NCI-H2196 treated with DMSO at 0.1 percent for 48 hours (cell line): ENCODE data around the gene MIS12.
A peak's percentile ranks its signal among the peaks of the same experiment; 100 is the strongest.

Experiments used
- DNase-seq: peaks from one replicate; lab custom pipeline; 2025; ENCODE audit not compliant: unreplicated experiment; lab: John Stamatoyannopoulos, UW

Gene MIS12, protein sequence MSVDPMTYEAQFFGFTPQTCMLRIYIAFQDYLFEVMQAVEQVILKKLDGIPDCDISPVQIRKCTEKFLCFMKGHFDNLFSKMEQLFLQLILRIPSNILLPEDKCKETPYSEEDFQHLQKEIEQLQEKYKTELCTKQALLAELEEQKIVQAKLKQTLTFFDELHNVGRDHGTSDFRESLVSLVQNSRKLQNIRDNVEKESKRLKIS

GRCh38 chr17:5486206-5487124, at the start of gene MIS12:
Gene MIS12, plus strand, starts transcription at chr17:5486566. Its CDS starts 2,297 bp downstream, at chr17:5488863.
- peak; percentile 88 for DNase-seq

GRCh38 chr17:5437721-5438317, 48.5 kb upstream of the MIS12 start:
- DNase-seq = no peak

DNA sequence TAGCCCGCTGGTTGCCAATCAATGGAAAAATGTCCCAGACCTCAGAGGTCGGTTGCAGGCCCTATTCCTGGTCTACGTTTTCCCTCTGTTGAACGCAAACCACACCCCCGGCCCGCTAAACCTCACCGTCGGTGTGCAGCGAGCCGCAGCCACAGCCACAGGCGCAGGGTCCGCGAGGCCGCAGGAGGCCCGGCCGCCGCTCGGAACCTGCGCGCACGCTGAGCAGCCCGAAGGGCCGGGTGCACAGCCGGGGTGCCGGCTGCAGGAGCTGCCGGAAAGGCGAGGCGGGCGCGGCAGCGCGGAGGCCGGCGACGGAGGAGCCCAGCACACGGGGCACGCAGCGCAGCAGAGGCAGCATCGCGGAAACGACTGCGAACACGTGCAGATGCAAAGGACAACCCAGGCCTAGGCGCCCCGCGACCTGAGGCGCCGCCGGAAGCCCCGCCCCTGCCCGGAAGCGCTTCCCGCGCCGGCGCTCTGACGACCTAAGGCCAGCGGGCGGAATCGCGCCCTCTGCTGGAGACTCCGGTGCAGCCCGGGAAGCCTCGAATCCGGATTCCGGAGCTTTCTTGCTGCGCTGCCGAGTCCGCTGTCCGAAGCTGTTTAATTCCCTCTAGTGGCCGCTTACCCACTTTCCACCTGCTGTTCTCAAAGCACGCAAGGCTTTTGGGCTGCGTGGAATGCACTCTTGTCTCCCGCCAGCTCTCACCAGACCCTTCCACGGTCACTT, 47.5 kb upstream of the MIS12 start, which contains the start of gene C1QBP:
TSS of gene C1QBP (minus strand) at position 440 of the 730 bp plus-strand sequence. CDS start at position 358, 82 bp downstream.
- peak; percentile 53 for DNase-seq

DNA sequence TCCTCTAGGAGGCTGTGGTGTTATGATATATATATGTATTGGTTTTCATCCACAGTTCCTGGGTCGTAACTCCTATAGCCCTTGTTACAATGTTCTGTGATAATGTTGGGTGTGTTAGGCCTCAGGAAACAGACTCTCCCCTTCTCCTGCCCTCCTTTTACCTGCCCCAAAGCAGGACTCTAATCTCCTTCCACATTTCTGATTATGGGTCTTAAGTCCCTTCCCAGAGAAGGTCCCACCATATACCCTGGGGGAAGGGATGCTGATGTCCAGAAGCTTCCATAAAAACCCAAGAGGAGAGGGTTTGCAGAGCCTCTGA, 47.0 kb upstream of the MIS12 start:
- DNase-seq = no peak

DNA sequence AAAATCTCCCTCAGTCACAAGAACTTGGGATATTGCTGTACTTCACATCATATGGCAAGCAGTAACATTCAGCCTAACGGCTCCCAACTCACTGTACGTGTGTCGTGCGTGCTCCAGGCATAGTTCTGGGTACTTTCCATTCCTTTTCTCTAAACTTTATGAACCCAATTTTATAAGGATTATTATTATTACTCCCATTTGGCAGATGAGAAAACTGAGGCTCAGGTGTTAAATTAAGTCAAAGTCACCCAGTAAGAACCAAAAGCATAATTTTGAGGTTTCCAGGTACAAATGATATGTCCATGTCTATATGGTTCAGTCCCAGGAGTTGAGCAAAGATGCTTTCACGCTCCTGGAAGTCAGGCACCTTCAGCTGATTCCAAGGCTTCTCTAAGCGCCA, 42.6 kb upstream of the MIS12 start:
- no peak for DNase-seq

DNA sequence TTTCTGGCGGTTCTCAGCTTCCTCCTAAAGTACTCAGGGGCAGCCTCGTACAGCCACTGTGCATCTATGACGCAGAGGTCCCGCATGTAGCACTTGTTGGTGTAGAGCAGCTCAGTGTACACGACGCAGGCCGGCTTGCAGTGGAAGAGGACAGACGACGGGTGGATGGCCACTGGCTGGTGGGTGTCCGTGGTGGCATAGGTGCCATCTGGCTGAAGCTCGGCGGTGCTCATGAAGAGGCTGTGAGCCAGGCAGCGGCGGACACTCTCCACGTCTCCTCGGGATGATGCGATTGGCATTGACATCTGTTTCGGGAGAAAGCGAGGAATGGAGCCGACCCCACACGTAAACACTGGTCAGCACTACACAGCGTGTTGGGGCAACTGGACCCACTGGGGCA, 42.2 kb upstream of the MIS12 start:
- no peak for DNase-seq

DNA sequence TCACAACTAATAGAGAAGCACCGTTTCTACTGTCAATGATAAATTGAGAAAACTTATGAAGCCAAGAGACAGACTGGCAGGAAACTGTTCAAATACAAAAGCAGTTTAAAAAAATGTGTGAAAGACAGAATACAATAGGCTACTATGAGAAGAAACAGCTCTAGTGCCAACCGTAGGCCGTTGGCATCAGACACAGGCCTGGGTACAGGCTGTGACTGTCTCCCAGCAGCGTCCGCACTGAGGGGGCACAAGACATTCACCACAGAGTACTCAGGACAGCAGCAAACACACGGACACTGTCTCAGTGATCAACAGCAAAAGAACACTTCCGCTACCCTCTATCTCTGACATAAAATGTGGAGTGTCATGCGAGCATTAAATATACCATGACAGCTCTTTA, 39.6 kb upstream of the MIS12 start:
- no peak for DNase-seq

GRCh38 chr17:5464717-5465507, 21.5 kb upstream of the MIS12 start:
- DNase-seq = no peak

DNA sequence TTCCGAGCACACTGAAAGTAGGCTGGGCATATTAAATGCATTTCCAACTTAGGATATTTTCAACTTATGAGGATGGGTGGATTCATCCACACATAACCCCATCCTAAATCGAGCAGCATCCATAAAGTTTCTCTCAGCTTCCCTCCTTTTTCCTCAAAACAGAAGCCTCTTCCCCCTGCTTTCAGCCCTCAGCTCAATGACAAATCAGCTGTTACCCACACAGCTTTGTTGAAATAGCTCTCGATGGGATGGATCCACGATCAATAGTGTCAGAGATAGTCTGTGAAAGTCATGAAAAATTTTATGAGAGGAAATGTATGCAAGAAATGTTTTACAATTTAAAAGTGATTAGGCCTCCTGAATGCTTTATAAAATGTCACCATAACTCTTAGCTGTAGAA, 20.1 kb upstream of the MIS12 start:
- no peak for DNase-seq

DNA sequence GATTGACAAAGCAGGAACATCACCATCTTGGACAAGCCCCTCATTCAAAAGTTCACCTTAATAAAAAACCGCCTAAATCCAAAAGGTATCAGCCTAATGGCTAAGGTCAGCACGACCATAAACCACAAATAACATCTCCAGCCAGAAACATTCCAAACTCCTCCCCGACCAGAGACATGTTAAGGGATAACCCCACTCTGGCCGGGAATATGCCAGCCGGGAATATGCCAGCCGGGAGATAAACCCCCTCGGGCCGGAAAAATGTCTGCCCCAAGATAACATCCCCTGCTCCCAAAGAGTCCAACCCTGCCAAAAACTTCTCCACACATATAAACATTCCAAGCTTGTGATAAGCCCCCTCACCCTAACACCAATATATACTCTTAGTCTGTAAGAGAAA, 18.9 kb upstream of the MIS12 start:
- no peak for DNase-seq

DNA sequence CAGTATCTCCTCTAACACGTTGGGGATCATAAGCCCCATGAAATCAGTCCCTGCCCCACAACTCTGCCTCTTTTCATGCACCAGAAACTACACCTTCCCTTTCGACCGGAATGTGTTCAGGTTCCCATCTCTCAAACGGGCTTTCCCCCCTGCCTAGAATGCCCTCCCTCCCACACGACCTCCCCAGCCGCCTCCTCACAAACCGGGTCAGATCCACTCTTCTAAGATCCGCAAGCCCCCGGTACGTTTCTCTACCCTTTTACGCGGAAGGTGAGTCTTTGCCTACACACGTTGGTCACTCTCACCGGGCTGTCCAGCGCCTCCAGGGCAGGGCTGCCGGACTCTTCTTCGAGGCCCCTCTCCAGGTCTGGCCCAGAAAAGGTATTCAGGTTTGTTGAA, 18.3 kb upstream of the MIS12 start:
- no peak for DNase-seq

DNA sequence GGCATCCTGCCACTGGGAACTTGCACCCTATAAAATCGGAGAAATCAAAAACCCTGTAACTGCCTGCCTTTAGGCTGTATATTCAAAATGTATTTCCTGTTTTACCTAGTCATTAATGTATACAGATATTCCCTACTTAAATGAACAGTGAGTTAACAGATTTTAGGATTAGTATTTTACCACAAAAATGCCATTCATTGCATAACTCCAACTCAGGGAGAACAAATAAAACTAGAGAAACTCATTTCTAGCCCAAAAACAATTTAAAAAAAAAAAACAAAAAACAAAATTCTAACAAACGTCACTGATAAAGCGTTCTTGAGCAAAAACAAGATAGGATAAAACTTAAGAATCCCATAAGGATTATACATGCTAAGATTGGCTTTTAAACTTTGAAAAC, 13.9 kb upstream of the MIS12 start:
- no peak for DNase-seq

GRCh38 chr17:5473906-5474305, 12.5 kb upstream of the MIS12 start:
- no peak for DNase-seq

DNA sequence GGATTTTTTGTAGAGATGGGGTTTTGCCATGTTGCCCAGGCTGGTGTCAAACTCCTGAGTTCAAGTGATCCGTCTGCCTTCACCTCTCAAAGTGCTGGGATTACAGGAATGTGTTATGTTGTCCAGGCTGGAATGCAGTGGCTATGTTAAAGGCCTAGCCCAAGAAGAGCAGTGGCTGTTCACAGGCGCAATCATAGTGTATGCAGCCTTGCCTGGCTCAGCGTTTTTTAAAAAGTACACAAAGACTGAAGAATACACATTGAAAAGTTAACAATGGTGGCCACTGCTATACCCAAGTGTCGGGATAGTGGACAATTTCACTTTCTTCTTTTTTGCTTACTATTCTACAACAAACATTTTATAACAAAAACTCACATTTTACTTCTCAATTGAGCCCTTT, 7.4 kb upstream of the MIS12 start:
- DNase-seq = no peak

DNA sequence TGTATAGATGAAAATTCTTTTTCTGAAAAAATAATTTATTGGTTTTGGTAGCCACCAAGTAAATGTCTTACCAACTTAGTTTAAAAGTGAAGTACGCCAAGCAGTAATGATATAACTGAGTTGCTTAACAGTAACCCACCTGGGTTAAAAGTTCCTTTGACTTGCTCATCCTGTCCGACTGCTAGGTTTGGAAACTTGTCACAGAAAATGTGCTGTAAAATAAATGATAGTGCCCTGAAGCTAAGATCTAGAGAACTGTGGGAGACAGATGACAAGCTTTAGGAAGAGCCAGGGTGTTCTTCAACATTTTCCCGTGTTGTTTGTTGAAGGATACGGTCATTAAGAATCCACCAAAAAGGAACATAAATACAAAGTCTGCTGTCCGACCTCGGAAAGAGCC, 5.4 kb upstream of the MIS12 start:
- no peak for DNase-seq

GRCh38 chr17:5481451-5481850, 4.9 kb upstream of the MIS12 start:
- DNase-seq = no peak

DNA sequence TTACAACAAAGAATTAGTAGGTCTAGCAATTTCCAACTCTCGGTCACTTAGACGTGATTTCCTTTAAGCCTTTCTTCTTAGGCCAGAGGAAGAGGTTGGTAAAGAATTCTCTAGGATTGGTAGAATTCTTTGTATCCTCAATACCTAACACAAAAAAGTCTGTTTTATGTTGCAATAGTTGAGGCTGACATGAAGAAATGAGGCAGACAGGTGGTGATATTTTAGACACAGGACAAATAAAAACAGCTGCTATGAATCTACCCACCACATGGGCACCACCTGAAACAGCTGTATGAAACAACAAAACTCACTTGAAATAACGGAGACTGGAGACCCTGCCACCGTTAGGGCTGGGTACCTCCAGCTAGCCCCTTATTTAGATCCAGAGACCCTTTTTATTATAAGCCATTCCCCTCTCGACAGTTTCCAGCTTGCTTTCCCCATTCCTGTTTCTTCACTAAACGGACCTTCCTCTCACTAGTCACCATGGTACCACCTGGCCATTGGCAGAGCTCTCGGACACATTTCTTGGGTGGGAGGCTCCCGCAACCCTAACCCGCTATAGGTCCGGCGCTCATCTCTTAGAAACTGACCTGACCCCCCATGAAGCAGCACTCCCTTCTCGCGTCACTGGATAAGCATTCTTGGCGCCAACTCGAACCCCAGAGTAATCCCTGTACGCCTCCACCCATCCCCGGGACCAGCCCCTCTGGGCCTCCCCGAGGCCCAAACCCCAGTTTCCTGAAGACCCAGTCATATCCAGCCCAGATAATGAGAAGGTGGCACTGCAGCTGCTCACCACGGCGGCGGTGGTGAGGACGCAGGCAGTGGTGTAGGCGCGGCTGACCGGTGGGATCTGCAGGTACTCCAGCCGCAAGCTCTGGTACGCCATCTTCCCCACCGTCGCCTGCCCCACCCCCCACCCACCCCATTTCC, 828 bp upstream of the MIS12 start, which contains the start of gene DERL2:
TSS of gene DERL2 (minus strand) at position 909 of the 936 bp plus-strand sequence. CDS start at position 892, 17 bp downstream.
- DNase-seq = no peak

- no peak for DNase-seq
Measured at GRCh38 chr17:5488752-5489151, 2.4 kb downstream of the MIS12 start.

- DNase-seq = no peak
Measured at GRCh38 chr17:5492970-5493369, 6.6 kb downstream of the MIS12 start.
